Left hindlimb (tissue), 1 donor: ENCODE data around the gene TEX13D.
"Not testable (repeated sequence)": the region's sequence is repeated elsewhere in the genome, so short reads cannot be mapped to it uniquely, and the experiment has no call there.

Experiments used
- DNase-seq: peaks from one replicate; pipeline ENCODE4 v3.0.0-alpha.2; 2018

The TEX13D gene

GRCh38 chrX:124332481-124333424 lies at the start of gene TEX13D:
TEX13D (plus strand) TSS chrX:124332660; CDS start chrX:124332918, 258 bp downstream.
- no peak for DNase-seq

DNA sequence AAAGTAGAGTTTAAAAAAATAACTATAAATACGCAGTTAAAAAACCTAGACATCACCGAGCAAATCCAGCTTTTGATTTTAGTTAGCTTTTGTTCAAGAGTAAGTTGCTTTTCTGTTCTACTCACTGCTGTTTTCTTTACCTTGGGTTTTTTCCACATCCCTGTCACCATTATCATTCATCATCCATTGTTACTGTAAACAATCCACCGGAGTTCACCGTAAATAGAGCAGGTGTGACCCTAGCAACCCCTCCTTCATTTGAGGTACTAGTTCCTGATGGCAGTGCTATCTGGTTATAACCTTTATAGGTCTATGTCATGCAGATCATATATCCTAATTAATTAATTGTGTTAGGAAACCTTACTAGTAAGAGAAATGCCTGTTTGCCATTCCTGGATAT lies 43.0 kb upstream of the TEX13D start:
- no peak for DNase-seq

GRCh38 chrX:124293810-124294209 lies 38.6 kb upstream of the TEX13D start:
- no peak for DNase-seq

- not testable (repeated sequence) for DNase-seq
Observed at GRCh38 chrX:124299323-124299722, 33.1 kb upstream of the TEX13D start.

- DNase-seq = no peak
Observed at GRCh38 chrX:124300405-124300804, 32.1 kb upstream of the TEX13D start.

- no peak for DNase-seq
Observed at GRCh38 chrX:124307253-124307907, 25.1 kb upstream of the TEX13D start.

DNA sequence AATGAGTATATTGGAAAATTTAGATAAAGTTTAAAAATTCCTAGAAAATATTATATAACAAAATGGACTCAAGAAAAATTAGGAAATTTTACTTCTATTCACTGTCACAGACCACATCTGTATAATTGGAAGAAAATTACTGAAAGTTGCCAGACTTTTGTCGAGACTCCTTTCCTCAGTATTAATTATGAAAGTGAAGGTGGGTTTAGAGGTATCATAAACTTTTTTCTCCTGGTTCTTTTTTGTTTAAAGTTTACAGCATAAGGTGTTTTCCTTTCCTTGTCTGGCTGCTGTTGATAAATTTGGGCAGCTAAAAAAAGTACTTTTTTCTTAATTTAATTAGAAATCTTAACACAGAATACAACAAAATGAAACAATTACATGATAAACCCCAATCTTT lies 6.7 kb upstream of the TEX13D start:
- DNase-seq = no peak

- no peak for DNase-seq
Observed at GRCh38 chrX:124328765-124329164, 3.7 kb upstream of the TEX13D start.

DNA sequence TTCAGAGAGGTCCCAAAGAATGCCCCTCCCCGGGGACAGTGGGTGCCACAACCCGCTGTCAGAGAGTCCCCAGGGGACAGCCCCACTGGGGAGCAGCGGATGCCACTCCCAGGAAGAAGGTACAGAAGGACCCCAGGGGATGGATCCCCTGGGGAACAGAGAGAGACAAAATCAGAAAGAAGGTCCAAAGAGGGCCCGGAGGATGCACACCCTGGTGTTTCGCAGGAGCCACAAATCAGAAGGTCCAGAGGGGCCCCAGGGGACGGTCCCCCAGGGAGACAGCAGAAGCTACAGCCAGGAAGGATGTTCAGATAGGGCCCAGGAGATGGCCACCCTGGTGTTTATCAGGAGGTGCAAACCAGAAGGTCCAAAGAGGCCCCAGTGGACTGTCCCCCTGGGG lies 1.4 kb downstream of the TEX13D start:
- no peak for DNase-seq

DNA sequence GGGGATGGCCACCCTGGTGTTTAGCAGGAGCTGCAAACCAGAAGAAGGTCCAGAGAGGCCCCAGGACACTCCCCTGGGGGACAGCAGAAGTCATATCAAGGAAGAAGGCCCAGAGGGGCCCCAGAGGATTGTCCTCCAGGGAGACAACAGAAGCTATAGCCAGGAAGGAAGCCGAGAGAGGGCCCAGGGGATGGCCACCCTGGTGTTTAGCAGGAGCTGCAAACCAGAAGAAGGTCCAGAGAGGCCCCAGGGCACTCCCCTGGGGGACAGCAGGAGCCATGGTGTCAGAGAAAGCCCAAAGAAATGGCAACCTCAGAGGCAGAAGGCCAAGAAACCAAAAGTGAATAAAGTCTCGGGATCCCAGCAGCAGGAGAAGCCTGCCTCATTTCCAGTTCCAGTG lies 2.1 kb downstream of the TEX13D start:
- not testable (repeated sequence) for DNase-seq

- no peak for DNase-seq
Observed at GRCh38 chrX:124335598-124335997, 3.1 kb downstream of the TEX13D start.

- DNase-seq = no peak
Observed at GRCh38 chrX:124337916-124338315, 5.5 kb downstream of the TEX13D start.

DNA sequence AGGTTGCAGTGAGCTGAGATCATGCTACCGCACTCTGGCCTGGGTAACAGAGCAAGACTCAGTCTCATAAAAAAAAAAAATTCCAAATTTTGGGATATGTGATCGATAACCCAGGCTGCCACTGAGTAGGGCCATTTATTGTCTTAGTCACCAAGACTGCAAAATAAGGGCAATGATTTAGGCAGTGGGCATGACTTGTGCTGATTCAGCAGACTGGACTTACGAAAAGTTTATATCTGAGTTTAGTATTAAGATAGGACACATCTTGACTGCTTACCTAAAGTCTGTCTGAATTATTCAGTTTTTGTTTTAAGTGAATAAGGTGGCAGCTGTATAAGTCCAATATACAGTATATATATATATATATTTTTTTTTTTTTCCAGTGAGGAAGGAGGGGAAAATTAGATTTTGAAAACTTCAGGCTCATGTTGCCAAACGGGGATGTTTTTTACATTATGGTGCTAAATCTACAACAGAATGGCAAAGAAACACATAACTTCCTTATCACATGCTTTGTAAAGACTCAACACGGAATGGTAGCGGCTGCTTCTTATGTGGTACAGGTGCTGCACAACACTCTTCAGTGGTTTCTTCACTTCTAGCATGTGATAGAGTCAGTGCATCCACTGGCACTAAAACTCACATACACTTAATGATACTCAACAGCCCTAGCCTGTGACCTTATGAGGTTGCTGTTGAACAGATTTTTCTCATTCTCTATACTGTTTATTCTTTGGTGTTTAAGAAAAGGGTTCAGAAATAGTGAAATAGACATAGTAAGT lies 6.5 kb downstream of the TEX13D start:
- no peak for DNase-seq

DNA sequence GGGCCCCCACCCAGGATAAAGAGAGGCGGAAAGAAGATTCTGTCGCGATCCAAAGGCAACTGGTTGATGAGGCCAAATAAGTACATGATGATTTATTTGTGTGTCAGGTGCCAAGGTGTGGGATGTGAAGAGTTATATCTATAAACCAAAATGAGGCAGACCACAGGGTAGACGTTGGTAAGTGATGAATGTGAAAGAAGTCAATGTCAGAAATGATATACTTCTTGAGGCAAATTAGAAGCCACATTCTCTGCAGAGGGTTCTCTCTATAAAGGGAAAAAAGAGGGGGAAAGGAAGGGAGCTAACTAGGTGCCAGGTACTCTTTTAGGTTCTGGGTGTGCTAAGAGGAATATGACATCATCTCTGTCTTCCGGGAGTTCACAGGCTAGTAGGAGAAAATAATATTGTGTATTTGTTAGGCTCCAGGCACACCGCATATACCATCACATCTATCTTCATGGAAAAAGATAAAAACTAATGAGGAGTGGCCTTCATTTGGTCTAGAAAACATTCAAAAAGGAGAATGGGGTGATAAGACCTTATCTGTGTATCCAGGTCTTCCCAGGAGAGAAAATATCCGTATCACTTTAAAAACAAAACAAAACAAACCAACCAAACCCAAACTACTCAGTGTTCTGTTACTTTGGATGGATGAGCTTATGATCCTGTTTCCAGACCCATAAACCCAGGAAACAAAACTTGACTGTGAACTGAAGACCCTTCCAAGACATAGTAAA lies 9.1 kb downstream of the TEX13D start:
- DNase-seq = no peak

- DNase-seq = no peak
Observed at GRCh38 chrX:124342174-124342867, 9.9 kb downstream of the TEX13D start.

- no peak for DNase-seq
Observed at GRCh38 chrX:124343016-124343415, 10.6 kb downstream of the TEX13D start.

DNA sequence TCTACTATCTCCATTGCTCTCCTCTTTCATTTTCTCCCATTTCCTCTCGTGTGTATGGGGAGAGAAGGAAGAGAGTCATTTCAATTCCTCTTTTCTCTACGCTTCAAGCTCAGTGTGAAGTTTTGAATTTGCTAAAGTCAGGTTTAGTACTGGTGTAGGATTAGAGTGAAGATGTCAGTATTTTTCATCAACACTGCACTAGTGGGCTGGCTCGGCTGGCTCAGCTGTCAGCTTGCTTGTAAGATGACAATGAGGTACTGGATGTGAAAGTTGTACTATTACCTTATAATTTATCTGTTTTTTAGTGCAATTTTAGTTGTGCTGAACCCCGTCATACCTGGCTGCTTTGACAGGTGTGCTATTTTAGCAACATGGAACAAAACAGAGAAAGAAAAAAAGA lies 11.8 kb downstream of the TEX13D start:
- DNase-seq = no peak

DNA sequence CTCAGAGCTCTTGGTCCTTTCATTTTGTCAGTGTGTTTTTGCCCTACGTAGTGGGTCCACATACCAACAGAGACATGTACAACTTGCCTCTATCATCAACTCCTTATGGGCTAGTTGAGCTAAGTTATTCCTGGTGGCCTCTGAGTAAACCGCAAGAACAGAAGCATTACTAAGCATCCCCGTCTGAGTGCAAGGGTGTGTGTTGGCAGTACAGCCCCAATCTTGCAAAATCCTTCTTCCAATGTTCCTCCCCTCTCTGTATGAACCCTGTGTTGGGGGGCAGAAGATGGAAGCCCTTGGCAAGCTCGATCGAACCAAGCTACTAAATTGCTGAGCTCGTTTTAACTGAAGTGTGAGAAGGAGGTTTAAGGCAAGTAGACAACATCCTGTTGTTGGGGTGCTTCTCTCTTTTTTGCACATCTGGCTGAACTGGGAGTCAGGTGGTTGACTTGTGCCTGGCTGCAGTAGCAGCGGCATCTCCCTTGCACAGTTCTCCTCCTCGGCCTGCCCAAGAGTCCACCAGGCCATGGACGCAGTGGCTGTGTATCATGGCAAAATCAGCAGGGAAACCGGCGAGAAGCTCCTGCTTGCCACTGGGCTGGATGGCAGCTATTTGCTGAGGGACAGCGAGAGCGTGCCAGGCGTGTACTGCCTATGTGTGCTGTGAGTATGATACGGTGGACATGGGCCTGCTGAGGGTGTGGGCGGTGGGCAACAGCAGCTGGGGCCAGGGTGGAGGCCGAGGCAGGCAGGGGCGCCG lies 13.8 kb downstream of the TEX13D start, which contains the start of gene SH2D1A:
TSS of gene SH2D1A (plus strand) at position 447 of the 760 bp plus-strand sequence. CDS start at position 527, 80 bp downstream.
- DNase-seq = no peak

- DNase-seq = no peak
Observed at GRCh38 chrX:124346877-124347241, 14.4 kb downstream of the TEX13D start.

GRCh38 chrX:124347242-124347641 lies 14.8 kb downstream of the TEX13D start:
- DNase-seq = no peak

DNA sequence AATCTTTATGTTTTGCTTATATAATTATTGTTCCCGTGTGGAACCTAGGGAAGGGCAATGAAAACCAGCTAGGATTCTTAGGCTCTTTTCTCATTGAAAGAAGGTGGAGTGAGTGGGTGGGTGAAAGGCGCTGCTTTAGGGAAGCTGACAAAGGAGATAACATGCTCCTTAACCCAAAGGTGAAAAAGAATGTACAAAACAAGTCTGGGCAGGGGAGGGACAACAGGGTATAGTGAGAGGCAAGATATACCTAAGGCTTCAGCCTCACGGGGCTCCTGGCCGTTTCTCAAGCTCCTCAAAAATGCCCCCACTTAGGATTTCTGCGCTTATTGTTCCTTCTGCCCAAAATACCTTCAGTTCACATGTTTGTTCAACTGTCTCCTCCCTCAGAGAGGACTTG lies 15.7 kb downstream of the TEX13D start:
- DNase-seq = no peak
